ENCODE measurements around the gene CCNE1. TPM values are rescaled to one million over a fixed set of nuclear protein-coding genes. Genes with fewer than 3 reads are reported as not detected.

The CCNE1 gene
- polyA plus RNA-seq, 3 donors from 2014 or later, result 0.22 to 0.39 TPM; not detected in 1

DNA sequence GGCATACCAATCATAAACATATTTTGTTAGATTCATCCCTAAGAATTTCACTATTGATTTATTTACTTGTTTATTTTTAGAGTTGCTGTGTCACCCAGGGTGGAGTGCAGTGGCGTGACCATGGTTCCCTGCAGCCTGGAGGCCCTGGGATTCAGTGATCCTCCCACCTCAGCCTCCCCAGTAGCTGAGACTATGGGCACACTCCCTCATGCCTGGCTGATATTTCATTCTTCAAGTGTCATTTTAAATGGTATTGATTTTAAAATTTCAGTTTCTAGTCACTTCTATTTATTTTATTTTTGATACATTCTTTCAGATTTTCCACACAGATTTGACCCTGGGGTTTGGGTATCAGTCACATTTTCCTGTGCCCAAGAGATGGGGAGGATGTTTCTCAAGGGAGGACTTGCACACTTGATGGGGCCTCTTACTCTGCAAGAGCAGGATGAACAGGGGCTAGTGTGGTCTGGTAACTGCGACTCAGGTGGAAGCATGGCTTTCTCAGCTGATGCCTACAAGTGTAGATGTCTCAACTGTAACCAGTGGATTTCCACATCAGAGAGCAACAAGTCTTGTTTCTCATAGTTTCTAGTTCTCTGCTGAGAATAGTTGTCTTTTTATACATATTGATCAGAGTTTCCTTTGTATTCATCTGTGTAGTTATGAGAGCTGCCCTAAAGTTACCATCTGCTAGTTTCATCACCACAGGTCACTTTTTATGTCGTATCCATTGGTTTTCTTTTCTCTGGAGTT is 40.2 kb downstream of the CCNE1 start:
- peaks cover 1 to 9% (median 4%) of the 10 kb centered on the region in 3 donors for H3K27me3 Mint-ChIP-seq (ENCODE audit: low read depth in 3 of 3)
- no peak overlapping the region for H3K27ac Mint-ChIP-seq
- no peaks in the 10 kb centered on the region for H3K9me3 Mint-ChIP-seq
- DNase-seq, result no peak
- no peaks in the 10 kb centered on the region for H3K36me3 Mint-ChIP-seq
- no peaks in the 10 kb centered on the region for H3K4me1 Mint-ChIP-seq
- H3K4me3 Mint-ChIP-seq, result no peak overlapping the region

DNA sequence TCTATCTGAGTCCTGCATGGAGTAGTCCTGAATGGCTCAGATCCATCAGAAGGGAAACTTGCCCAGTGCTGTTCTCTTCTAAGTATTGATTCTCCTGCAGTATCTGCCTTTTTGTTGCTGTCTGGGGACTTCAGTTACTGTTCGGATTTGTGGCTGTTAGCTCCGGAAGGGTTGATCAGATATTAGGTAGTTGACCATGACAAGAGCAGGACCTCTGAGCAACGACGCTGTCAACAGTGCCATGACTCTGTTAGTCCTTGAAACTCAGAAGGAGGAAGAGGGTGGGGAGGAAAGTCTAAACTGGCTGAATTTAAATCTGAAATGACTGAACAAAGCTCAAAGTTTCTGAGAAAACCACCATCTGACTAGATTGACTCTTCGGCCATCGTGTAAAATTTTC is 42.2 kb downstream of the CCNE1 start:
- DNase-seq, result no peak
- no peaks in the 10 kb centered on the region for H3K9me3 Mint-ChIP-seq
- H3K36me3 Mint-ChIP-seq, result no peaks in the 10 kb centered on the region
- H3K4me1 Mint-ChIP-seq, result no peaks in the 10 kb centered on the region
- H3K27me3 Mint-ChIP-seq (ENCODE audit: low read depth in 3 of 3), result peaks cover 2 to 4% (median 4%) of the 10 kb centered on the region in 3 donors
- H3K4me3 Mint-ChIP-seq, result no peak overlapping the region
- no peak overlapping the region for H3K27ac Mint-ChIP-seq

DNA sequence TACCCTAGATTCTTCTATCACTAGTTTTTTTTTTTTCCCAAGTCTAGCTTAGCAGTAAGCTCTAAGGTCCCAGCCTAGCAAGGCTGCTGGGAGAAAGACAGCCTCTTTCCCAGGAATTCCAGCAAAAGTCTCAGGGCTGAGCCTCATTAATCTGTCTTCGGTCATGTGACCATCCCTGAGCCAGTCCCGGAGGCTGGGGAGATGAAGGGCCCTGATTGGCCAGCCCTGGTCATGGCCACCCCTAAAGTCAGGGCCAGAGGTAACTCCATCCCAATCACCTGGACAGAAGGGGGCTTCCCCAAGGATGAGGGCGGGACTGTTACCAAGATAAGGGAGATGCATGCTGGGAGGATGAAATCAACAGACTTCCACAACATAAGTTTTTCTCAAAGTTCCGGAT is 43.3 kb downstream of the CCNE1 start:
- no peaks in the 10 kb centered on the region for H3K36me3 Mint-ChIP-seq
- no peak for DNase-seq
- H3K4me1 Mint-ChIP-seq, result no peaks in the 10 kb centered on the region
- H3K27ac Mint-ChIP-seq, result no peak overlapping the region
- no peaks in the 10 kb centered on the region for H3K9me3 Mint-ChIP-seq
- H3K4me3 Mint-ChIP-seq, result no peak overlapping the region
- peaks cover 2% of the 10 kb centered on the region in 3 donors for H3K27me3 Mint-ChIP-seq (ENCODE audit: low read depth in 3 of 3)

DNA sequence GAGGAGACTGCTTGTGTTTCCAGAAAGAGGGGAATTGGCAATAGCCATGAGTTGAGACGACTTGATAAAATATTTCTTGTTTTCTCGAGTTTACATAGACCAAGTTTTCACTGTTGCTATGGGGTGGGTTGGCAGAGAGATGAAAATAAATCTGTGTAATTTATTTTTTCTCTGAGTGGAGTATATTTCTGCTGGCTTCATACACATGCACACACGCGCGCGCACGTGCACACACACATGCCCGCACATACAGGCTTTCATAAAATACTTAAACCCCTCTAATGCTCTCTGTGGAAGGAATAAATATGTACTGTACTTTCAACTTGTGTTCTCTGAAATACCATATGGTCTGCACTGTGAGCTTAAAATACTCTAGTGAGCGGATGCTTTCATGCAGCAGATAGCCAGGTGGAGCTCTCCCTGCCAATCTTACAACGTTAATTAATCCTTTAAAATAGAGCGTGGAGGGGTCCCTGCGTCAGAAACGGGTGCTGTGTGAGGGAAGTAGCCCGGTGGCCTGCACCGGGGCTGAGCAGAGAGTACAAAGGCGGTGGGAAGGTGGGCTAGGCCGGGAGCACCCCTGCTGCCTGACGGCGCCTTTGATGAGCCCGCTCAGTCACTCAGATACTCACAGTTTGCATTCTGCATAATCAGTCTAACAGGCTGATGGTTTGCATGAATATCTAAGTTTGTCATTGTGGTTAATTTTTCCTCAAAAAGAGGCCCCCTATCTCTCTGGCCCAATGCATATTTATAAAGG is 44.1 kb downstream of the CCNE1 start:
- Mint-ChIP-seq H3K4me1 (no peaks in the 10 kb centered on the region), H3K9me3 (no peaks in the 10 kb centered on the region), H3K27ac (no peak overlapping the region), H3K4me3 (no peak overlapping the region), H3K27me3 (ENCODE audit: low read depth in 3 of 3) (peaks cover 0 to 2% (median 2%) of the 10 kb centered on the region in 3 donors), H3K36me3 (no peaks in the 10 kb centered on the region)
- DNase-seq, result no peak

DNA sequence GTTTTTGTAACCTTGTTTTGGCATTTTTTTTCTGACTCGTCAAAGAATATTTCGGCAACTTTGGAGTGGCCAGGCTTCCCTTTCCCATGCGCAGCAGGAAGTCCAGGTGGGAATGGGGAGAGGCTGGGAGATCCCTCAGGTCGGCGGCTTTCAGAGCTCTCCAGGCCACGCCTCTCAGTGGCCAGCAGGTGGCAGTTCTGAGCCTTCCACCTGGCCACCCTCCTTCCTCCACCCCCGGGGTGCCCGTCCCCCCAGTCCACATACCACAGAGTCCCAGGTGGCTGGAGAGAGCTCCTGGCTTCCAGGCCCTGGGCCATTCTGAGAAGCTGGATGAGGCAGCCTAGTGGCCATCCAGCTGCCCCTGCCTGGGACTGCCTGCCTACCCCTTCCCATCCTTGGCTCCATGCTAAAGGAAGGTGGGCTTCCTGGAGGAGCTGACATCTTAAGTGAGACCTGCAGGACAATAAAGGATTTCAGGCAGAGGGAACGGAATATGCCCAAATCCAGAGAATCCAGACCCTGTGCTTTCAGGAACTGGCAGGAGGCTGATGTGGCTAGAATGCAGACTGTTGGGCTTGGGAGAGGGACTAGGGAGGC is 46.3 kb downstream of the CCNE1 start:
- no peak overlapping the region for H3K4me3 Mint-ChIP-seq
- peak in 1 of 3 donors; percentile 21 for DNase-seq
- no peaks in the 10 kb centered on the region for H3K4me1 Mint-ChIP-seq
- peaks cover 0 to 2% (median 2%) of the 10 kb centered on the region in 3 donors for H3K27me3 Mint-ChIP-seq (ENCODE audit: low read depth in 3 of 3)
- no peak overlapping the region for H3K27ac Mint-ChIP-seq
- H3K36me3 Mint-ChIP-seq, result no peaks in the 10 kb centered on the region
- no peaks in the 10 kb centered on the region for H3K9me3 Mint-ChIP-seq

DNA sequence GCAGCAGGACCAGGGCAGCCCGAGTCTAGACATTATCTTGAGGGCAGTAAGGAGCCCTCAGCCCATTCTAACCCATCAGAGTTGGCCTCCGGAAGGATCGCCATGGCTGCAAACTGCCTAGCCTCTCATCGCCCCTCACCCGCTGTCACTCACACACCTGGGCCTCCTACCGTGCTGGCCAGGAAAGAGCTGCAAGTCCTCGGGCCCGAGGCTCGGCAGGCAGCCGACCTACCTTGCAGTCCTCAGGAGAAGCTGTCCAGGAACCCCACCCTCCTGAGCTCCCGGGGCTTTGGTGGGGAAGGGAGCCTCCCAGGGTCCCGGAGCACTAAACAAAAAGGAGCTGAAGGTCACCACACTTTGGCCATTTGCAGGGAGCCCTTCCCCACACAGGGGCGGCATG is 46.8 kb downstream of the CCNE1 start:
- Mint-ChIP-seq H3K27me3 (ENCODE audit: low read depth in 3 of 3) (peaks cover 0 to 2% (median 2%) of the 10 kb centered on the region in 3 donors), H3K27ac (no peak overlapping the region), H3K9me3 (no peaks in the 10 kb centered on the region), H3K36me3 (no peaks in the 10 kb centered on the region), H3K4me1 (no peaks in the 10 kb centered on the region), H3K4me3 (no peak overlapping the region)
- DNase-seq, result no peak

DNA sequence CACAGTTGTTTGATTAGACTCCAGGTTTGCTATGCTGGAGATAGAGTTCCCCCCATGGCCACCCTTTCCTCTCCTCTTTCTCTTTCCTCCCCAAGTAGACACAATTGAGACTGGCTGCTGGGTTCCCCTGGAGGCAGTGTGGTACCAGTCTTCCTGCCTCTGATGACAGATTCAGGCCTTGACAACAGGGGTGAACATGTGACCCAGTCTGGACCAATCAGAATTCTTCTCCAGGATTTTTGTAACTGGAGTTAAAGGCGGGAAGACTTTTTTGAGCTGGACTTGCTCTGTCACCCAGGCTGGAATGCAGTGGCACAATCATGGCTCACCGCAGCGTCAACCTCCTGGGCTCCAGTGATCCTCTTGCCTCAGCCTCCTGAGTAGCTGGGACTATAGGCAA is 48.7 kb downstream of the CCNE1 start:
- H3K4me3 Mint-ChIP-seq, result no peak overlapping the region
- H3K9me3 Mint-ChIP-seq, result no peaks in the 10 kb centered on the region
- H3K36me3 Mint-ChIP-seq, result no peaks in the 10 kb centered on the region
- peaks cover 0 to 6% (median 2%) of the 10 kb centered on the region in 3 donors for H3K27me3 Mint-ChIP-seq (ENCODE audit: low read depth in 3 of 3)
- no peaks in the 10 kb centered on the region for H3K4me1 Mint-ChIP-seq
- no peak overlapping the region for H3K27ac Mint-ChIP-seq
- no peak for DNase-seq

DNA sequence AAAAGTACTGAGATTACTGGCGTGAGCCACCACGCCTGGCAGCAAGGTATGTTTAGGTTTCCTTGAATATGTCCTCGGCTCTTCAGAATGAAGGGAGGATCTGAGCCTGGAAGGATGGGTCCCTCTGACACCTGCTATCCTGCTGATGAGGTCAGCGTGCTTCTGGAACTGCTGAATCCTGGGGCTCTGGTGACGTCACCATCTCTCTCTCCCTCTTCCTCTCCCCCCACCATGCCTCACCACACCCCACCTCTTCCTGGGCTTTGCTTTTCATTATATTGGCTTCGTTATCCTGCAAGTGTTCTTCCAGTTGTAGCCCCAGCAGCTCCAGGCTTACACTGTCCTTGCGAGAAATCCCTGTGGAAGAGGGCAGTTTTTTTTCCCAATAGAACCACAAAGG is 49.8 kb downstream of the CCNE1 start:
- no peaks in the 10 kb centered on the region for H3K36me3 Mint-ChIP-seq
- H3K9me3 Mint-ChIP-seq, result peaks cover 0 to 5% (median 0%) of the 10 kb centered on the region in 6 donors
- H3K4me3 Mint-ChIP-seq, result no peak overlapping the region
- H3K27me3 Mint-ChIP-seq (ENCODE audit: low read depth in 3 of 3), result peaks cover under 1 to 6% (median 4%) of the 10 kb centered on the region in 3 donors
- DNase-seq, result no peak
- no peak overlapping the region for H3K27ac Mint-ChIP-seq
- no peaks in the 10 kb centered on the region for H3K4me1 Mint-ChIP-seq

DNA sequence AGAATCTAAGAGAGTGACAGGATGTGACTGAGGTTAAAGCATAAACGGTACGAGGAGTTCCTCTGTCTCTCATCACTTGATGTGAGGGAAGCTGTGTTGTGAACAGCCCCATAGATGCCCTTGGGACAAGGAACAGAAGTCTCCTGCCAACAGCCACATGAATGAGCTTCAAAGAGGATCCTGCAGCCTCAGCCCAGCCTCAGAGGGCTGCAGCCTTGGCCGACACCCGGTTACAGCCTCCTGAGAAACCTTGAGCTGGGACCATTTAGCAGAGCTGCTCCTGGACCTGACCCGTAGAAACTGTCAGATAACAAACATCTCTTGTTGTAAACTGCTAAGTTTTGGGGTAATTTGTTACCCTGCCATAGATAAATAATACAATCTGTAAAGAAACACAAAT is 54.2 kb downstream of the CCNE1 start:
- Mint-ChIP-seq H3K4me3 (no peak overlapping the region), H3K27me3 (ENCODE audit: low read depth in 3 of 3) (peaks cover 3 to 7% (median 4%) of the 10 kb centered on the region in 3 donors), H3K4me1 (peaks cover 0 to under 1% of the 10 kb centered on the region in 2 donors), H3K36me3 (no peaks in the 10 kb centered on the region), H3K9me3 (peaks cover 0 to 7% (median 0%) of the 10 kb centered on the region in 6 donors), H3K27ac (no peak overlapping the region)
- DNase-seq, result no peak

DNA sequence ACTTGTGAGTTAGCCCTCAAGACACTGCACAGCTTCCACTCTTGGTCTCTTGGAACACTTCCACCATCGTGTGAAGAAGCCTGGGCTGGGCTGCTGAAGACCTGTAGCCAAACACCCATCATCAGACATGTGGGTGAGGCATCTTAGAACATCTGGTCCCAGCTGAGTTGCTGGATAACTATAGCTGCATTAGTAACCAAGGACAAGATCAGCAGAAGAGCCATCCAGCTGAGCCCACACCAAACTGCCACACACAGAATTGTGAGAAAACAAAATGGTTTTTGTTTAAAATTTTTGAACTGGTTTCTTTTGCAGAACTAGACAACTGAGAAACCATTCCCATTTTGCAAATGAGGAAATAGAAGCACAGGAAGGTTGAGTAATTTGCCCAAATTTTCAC is 56.2 kb downstream of the CCNE1 start:
- peaks cover 4 to 8% of the 10 kb centered on the region in 2 donors for H3K4me1 Mint-ChIP-seq
- peaks cover 2 to 13% (median 8%) of the 10 kb centered on the region in 3 donors for H3K27me3 Mint-ChIP-seq (ENCODE audit: low read depth in 3 of 3)
- no peak overlapping the region for H3K27ac Mint-ChIP-seq
- H3K4me3 Mint-ChIP-seq, result no peak overlapping the region
- no peak for DNase-seq
- H3K36me3 Mint-ChIP-seq, result no peaks in the 10 kb centered on the region
- peaks cover 0 to 7% (median 0%) of the 10 kb centered on the region in 6 donors for H3K9me3 Mint-ChIP-seq

DNA sequence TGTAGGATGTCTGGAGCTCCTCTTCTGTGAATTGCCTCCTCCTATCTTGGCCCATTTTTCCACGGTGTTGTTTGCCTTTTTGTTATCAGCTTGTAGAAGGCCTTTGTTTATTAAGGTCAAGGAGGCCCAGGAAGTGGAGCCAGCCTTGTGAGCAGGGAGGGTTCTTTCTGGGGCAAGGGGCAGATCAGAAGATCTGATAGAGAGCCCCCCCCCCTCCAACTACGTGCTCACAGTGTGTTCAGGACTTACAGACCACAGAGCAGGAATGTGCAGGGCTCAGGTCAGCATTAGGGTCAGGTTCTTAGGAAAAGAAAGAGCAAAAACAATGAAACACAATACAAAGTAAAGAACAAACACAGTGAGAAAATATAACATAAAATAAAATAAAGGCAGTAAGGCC is 59.4 kb downstream of the CCNE1 start:
- no peak for DNase-seq
- no peak overlapping the region for H3K27ac Mint-ChIP-seq
- H3K9me3 Mint-ChIP-seq, result peaks cover 0 to 6% (median 0%) of the 10 kb centered on the region in 6 donors
- no peak overlapping the region for H3K4me3 Mint-ChIP-seq
- peaks cover 0 to 18% (median 8%) of the 10 kb centered on the region in 3 donors for H3K27me3 Mint-ChIP-seq (ENCODE audit: low read depth in 3 of 3)
- H3K4me1 Mint-ChIP-seq, result peaks cover 4 to 8% of the 10 kb centered on the region in 2 donors
- no peaks in the 10 kb centered on the region for H3K36me3 Mint-ChIP-seq

DNA sequence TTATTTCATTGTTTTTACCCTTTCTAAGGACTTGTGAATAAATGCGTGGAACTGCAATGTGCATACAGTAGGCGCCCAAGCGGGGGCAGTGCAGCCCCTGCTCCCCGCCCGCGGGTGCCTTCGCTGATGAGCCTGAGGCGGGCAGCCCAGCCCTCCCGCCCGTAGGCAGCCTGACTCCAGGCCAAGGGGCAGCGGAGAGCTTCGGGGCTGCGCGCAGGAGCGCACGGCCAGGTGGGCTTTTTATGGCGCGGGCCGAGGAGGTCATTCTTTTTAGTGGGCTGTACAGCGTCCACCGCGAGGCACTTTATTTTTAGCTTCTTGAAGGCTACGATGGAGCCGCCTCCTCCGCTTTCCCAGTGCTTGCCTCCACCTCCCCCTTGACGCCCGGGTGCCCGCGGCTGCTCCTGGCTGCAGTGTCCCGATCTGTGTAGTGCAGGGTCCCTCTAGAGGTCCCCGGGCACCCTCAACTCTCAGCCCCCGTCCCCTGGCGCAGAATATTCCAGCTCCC is 60.5 kb downstream of the CCNE1 start:
- Mint-ChIP-seq H3K4me3 (peak overlapping the region in 3 of 5 donors; percentile 27 to 50 (median 27)), H3K27ac (no peak overlapping the region), H3K4me1 (peaks cover 4 to 8% of the 10 kb centered on the region in 2 donors), H3K27me3 (ENCODE audit: low read depth in 3 of 3) (peaks cover 0 to 18% (median 10%) of the 10 kb centered on the region in 3 donors), H3K36me3 (no peaks in the 10 kb centered on the region), H3K9me3 (no peaks in the 10 kb centered on the region)
- no peak for DNase-seq

DNA sequence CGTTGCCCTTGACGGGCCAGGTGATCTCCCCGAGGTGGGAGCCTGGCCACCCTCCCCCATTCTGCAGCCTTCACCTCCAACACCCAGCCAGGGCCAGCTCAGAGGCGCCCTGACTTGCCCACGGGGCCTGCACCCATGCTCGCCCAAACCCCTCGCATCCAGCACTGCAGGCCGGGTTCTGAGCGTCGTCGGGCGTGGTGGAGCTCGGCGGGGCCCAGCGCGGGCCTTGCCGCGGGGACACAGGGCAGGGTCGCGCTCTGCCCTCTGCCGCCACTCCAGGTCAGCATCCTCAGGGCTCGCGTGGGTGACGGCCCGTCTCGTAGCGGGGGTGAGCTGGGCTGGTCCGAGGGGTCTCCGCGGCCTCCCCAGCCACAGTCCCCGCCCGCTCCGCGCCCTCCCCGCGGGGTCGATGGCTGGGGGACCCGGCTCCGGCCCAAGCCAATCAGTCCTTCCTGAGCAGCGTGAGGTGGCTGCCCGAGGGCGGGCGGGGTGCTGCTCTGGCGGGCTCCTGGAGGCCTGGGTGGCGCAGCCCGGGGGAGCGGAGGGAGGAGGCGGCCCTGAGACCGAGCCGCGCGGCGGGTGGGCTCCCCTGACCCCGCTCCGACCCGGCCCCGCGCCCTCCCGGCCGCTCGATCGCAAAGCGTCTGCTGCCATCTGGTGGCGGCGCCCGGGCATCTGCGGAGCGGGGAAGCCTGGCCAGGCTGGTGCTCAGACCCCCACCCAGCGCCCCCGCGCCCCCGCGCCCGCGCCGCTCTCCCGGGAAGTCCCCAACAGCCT is 61.4 kb downstream of the CCNE1 start:
- peak overlapping the region in 4 of 5 donors; percentile 50 to 68 (median 54) for H3K4me3 Mint-ChIP-seq
- no peaks in the 10 kb centered on the region for H3K9me3 Mint-ChIP-seq
- DNase-seq, result peak; percentile 44 to 62 (median 57)
- peaks cover 0 to 19% (median 10%) of the 10 kb centered on the region in 3 donors for H3K27me3 Mint-ChIP-seq (ENCODE audit: low read depth in 3 of 3)
- no peak overlapping the region for H3K27ac Mint-ChIP-seq
- H3K36me3 Mint-ChIP-seq, result no peaks in the 10 kb centered on the region
- peaks cover 4 to 8% of the 10 kb centered on the region in 2 donors for H3K4me1 Mint-ChIP-seq

Data from immature natural killer cell (primary cell).